GM18517 (cell line): ENCODE measurements around the gene CCL17.
A peak's percentile ranks its signal among the peaks of the same experiment; 100 is the strongest.
"Not testable (repeated sequence)": the region's sequence is repeated elsewhere in the genome, so short reads cannot be mapped to it uniquely, and the experiment has no call there.

Experiments used
- ATAC-seq: cut with Tn5 transposase; IDR thresholded peaks from one replicate; pipeline ENCODE4 v1.9.1; 2021; ENCODE audit warnings: mild to moderate bottlenecking, moderate library complexity; ENCODE audit not compliant: unreplicated experiment

The CCL17 gene

GRCh38 chr16:57403965-57404817 lies at the start of gene CCL17:
TSS of gene CCL17 (plus strand) at chr16:57404767. CDS start at chr16:57413933, 9,166 bp downstream.
- ATAC-seq, result no peak

GRCh38 chr16:57355898-57356414 lies 48.6 kb upstream of the CCL17 start:
- no peak for ATAC-seq

GRCh38 chr16:57356547-57356946 lies 48.0 kb upstream of the CCL17 start:
- ATAC-seq, result no peak

- ATAC-seq, result no peak
Measured at GRCh38 chr16:57357330-57358085, 47.1 kb upstream of the CCL17 start.

GRCh38 chr16:57358086-57358420 lies 46.5 kb upstream of the CCL17 start:
- ATAC-seq, result no peak

- ATAC-seq, result peak; percentile 60
Measured at GRCh38 chr16:57358527-57359095, 46.0 kb upstream of the CCL17 start, which contains the start of gene CCL22. TSS of gene CCL22 (plus strand) at chr16:57358783. CDS start at chr16:57358817, 34 bp downstream.

- no peak for ATAC-seq
Measured at GRCh38 chr16:57360321-57360935, 44.1 kb upstream of the CCL17 start.

GRCh38 chr16:57361404-57361803 lies 43.2 kb upstream of the CCL17 start:
- no peak for ATAC-seq

GRCh38 chr16:57364143-57364542 lies 40.4 kb upstream of the CCL17 start:
- no peak for ATAC-seq

GRCh38 chr16:57366544-57367040 lies 38.0 kb upstream of the CCL17 start:
- ATAC-seq, result no peak

- no peak for ATAC-seq
Measured at GRCh38 chr16:57367116-57367752, 37.3 kb upstream of the CCL17 start.

- ATAC-seq, result no peak
Measured at GRCh38 chr16:57371494-57372371, 32.8 kb upstream of the CCL17 start.

GRCh38 chr16:57372372-57373116 lies 32.0 kb upstream of the CCL17 start, which contains the start of gene CX3CL1:
TSS of gene CX3CL1 (plus strand) at chr16:57372490. CDS start at chr16:57372569, 79 bp downstream.
- ATAC-seq, result no peak

GRCh38 chr16:57373117-57373947 lies 31.2 kb upstream of the CCL17 start:
- no peak for ATAC-seq

GRCh38 chr16:57374067-57374534 lies 30.5 kb upstream of the CCL17 start:
- no peak for ATAC-seq

GRCh38 chr16:57374925-57375465 lies 29.6 kb upstream of the CCL17 start:
- ATAC-seq, result not testable (repeated sequence)

- ATAC-seq, result no peak
Measured at GRCh38 chr16:57376313-57376818, 28.2 kb upstream of the CCL17 start.
